C4-2B (cell line): ENCODE measurements around the gene TBRG1.

Experiments used
- CTCF ChIP-seq: fragments of 450-650 bp; conservative IDR thresholded peaks from 2 replicates; pipeline ENCODE4 v1.5.1; 2017; ENCODE audit warnings: mild to moderate bottlenecking
- ZFX ChIP-seq: fragments of 450-650 bp; IDR thresholded peaks from 2 replicates; pipeline ENCODE4 v1.6.1; 2017

DNA sequence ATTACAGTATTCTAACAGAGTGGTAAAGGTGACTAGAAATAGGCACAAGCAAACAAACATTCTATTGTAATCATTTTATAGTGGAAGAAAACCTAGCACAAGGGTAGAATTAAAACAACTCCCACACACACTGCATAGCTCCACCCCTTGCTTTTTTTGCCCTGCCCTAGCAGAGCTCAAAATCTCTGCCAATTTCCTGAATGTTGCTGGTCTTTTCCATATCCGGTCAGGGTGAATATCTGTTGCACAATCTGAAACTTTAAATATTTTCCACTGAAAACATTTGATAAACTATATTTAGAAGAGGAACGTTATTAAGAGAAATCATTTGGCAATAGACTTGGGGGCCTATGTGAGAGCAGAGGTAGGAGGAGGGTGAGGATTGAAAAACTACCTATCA is 53.7 kb downstream of the TBRG1 start:
- TF ChIP-seq CTCF (no peak), ZFX (no peak)
